A549 treated with AZD9567 at 1 μM for 4 hours (cell line): Measurements from ENCODE around the gene CLDN10. TPM values are rescaled to one million over a fixed set of nuclear protein-coding genes. Genes with fewer than 3 reads are reported as not detected.

Experiments used
- total RNA-seq: library from RNA; stranded (reverse); fragments of 200-300 nt; extraction: Qiagen RNA extraction; gene quantifications from 5 replicates; pipeline ENCODE4 v1.2.3, GENCODE V29; 2022; ENCODE audit not compliant: insufficient read depth

CLDN10 gene, protein sequence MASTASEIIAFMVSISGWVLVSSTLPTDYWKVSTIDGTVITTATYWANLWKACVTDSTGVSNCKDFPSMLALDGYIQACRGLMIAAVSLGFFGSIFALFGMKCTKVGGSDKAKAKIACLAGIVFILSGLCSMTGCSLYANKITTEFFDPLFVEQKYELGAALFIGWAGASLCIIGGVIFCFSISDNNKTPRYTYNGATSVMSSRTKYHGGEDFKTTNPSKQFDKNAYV
- 0.20 to 4.8 TPM (median 0.29 TPM) in 5 replicates for total RNA-seq

DNA sequence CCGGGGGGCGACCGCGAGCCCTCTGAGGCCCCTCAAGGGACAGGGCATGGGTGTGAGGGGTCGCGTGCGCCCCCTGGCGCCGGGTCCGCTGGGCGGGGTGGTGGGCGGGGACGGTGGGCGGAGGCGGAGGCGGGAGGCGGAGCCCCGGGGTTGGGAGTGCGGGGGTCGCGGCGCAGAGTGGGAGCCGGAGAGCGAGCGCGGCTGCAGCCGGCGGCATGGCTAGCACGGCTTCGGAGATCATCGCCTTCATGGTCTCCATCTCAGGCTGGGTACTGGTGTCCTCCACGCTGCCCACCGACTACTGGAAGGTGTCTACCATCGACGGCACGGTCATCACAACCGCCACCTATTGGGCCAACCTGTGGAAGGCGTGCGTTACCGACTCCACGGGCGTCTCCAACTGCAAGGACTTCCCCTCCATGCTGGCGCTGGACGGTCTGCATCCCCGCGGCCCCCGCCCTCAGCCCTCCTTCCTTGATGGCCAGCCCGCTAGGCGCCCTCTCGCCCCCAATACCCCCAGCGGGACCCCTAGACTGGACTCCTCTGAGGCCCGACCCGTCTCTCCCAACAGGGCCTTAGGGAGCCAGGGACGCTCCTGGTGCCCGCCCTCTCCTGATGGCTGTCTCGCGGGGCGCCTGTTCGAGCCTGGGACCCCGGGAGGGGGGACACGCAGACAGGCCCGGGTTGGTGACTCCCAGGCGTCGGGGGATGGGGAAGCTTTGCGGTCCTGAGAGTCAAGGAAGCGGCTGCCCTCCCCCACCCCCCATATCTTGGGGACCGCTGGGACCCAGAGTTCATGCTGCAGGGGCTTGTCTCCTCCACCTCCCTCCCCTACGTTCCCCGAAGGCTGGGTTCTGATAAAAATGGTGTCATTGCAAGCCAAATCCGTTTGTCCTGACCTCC lies at the start of gene CLDN10:
Gene CLDN10 (plus strand): TSS at position 182 of the 903 bp plus-strand sequence. CDS start 34 bp downstream, at position 216.

Other genes with a start within 250 kb of the CLDN10 start
- 8.2 to 13.7 TPM (median 13.0 TPM) in 5 replicates for gene DZIP1, start 92.0 kb downstream of the CLDN10 start, total RNA-seq
- gene DNAJC3, start 124.4 kb downstream of the CLDN10 start, total RNA-seq: 10.7 to 14.9 TPM (median 12.4 TPM) in 5 replicates